NB4 (cell line): ENCODE measurements around the gene RBM34.

Source experiments
- CTCF ChIP-seq: IDR thresholded peaks from one replicate; pipeline ENCODE4 v1.5.1; 2012; ENCODE audit warnings: low read depth, low read length
- POLR2A ChIP-seq: IDR thresholded peaks from 2 replicates; pipeline ENCODE4 v1.6.1; 2011; ENCODE audit warnings: mild to moderate bottlenecking; ENCODE audit not compliant: insufficient read length; ENCODE audit errors: extremely low read depth

DNA sequence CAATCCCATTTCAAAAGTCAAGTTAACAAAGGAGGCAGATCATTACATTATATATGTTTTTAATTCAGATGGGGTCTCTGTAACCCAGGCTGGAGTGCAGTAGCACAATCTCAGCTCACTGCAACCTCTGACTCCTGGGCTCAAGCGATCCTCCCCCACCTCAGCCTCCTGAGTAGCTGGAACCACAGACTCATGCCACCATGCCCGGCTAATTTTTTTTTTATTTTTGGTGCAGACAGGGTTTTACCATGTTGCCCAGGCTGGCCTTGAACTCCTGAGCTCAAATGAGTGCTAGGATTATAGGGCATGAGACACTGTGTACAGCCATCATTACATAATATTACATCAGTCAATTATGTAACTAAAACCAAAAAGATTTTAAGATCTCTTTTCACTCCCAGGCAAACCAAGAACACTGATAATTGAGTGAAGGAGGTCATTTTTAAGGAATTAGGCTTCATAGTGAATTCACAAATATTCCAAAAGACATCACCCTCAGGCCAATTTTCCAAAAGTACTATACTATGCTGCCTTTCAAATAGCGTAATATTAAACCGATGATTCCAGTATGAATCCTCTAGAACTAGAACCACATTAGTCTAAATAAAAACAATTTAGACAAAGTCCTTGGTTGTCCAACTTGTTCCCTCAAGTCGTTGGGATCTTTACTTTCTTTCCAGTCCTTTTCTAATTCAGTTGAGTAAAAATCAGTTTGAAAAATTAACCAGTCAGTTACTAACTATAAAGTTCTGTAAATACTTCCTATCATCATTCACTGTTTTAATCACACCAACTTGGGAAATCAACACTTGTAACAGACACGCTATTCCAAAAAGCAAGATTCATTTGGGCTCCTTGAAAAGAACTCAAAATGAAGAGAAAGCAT lies 48.5 kb downstream of the RBM34 start:
- TF ChIP-seq CTCF (no peak), POLR2A (no peak)
